OCI-LY3 (cell line): ENCODE data around the gene RLF.
"Not testable (repeated sequence)": the region's sequence is repeated elsewhere in the genome, so short reads cannot be mapped to it uniquely, and the experiment has no call there.

Experiments used
- H2AFZ ChIP-seq: fragments of 200-600, 300-600 bp; shearing (Covaris generic); 2 replicates; pipeline ENCODE4 v1.6.0; 2014; ENCODE audit warnings: antibody characterized with exemption, low read depth, low read length
- H3K27ac ChIP-seq: fragments of 200-600, 300-600 bp; sonication (generic); 2 replicates; pipeline ENCODE4 v1.5.1; 2014; ENCODE audit warnings: mild to moderate bottlenecking, low read length, moderate library complexity, mixed read lengths
- H3K27me3 ChIP-seq: fragments of 200-600, 300-600 bp; sonication (generic); 2 replicates; pipeline ENCODE4 v1.6.1; 2014; ENCODE audit warnings: low read depth, low read length, mixed read lengths
- H3K36me3 ChIP-seq: fragments of 200-600, 300-600 bp; sonication (generic); replicated peaks from 2 replicates; pipeline ENCODE3; 2014; ENCODE audit warnings: low read depth, low read length, mixed read lengths
- H3K4me1 ChIP-seq: fragments of 300-600, 200-600 bp; sonication (generic); 2 replicates; pipeline ENCODE4 v1.6.1; 2014; ENCODE audit warnings: low read length, mixed read lengths
- H3K4me2 ChIP-seq: fragments of 200-600, 300-600 bp; sonication (generic); 2 replicates; pipeline ENCODE4 v1.6.1; 2014; ENCODE audit warnings: low read length, mixed read lengths
- H3K4me3 ChIP-seq: fragments of 300-600, 200-600 bp; sonication (generic); 2 replicates; pipeline ENCODE4 v1.5.1; 2014; ENCODE audit warnings: antibody characterized with exemption, mild to moderate bottlenecking, low read length, moderate library complexity
- H3K79me2 ChIP-seq: fragments of 300-600, 200-600 bp; shearing (Covaris generic); 2 replicates; pipeline ENCODE4 v1.6.1; 2014; ENCODE audit warnings: mild to moderate bottlenecking, low read length, mixed read lengths
- H3K9ac ChIP-seq: fragments of 300-600, 200-600 bp; shearing (Covaris generic); 2 replicates; pipeline ENCODE4 v1.6.0; 2014; ENCODE audit warnings: mild to moderate bottlenecking, low read length, moderate library complexity
- H3K9me3 ChIP-seq: fragments of 200-600, 300-600 bp; shearing (Covaris generic); 2 replicates; pipeline ENCODE4 v1.6.1; 2014; ENCODE audit warnings: low read length, mixed read lengths; ENCODE audit not compliant: insufficient read depth
- H4K20me1 ChIP-seq: fragments of 200-600, 300-600 bp; sonication (generic); 2 replicates; pipeline ENCODE4 v1.6.1; 2016; ENCODE audit warnings: low read length, mixed read lengths; ENCODE audit not compliant: insufficient read depth
- CTCF ChIP-seq: fragments of 200-600, 300-600 bp; sonication (generic); IDR thresholded peaks from 2 replicates; pipeline ENCODE4 v1.5.1; 2014; ENCODE audit warnings: antibody characterized with exemption, low read length, low read depth
- EZH2phosphoT487 ChIP-seq: fragments of 200-600 bp; shearing (Covaris generic); IDR thresholded peaks from 2 replicates; pipeline ENCODE4 v1.6.1; 2018; ENCODE audit warnings: antibody characterized with exemption, mixed run types, low read depth

Gene RLF

GRCh38 chr1:40171036-40171435 lies 9.8 kb downstream of the RLF start:
- H3K79me2 ChIP-seq, result peaks cover 96% of the 10 kb centered on the region
- H3K36me3 ChIP-seq, result no peaks in the 10 kb centered on the region
- H2AFZ ChIP-seq, result no peak overlapping the region
- H3K27me3 ChIP-seq, result no peaks in the 10 kb centered on the region
- H3K9ac ChIP-seq, result no peak overlapping the region
- no peak overlapping the region for H3K4me2 ChIP-seq
- no peak for TF ChIP-seq EZH2phosphoT487
- TF ChIP-seq CTCF, result no peak
- no peaks in the 10 kb centered on the region for H3K4me1 ChIP-seq
- H3K9me3 ChIP-seq, result no peaks in the 10 kb centered on the region
- no peak overlapping the region for H3K4me3 ChIP-seq
- peaks cover 81% of the 10 kb centered on the region for H4K20me1 ChIP-seq
- no peak overlapping the region for H3K27ac ChIP-seq

GRCh38 chr1:40174788-40175187 lies 13.6 kb downstream of the RLF start:
- no peak for TF ChIP-seq CTCF
- no peak for TF ChIP-seq EZH2phosphoT487
- Histone ChIP-seq H2AFZ (no peak overlapping the region), H3K9ac (no peak overlapping the region), H3K27ac (no peak overlapping the region), H3K4me2 (no peak overlapping the region), H3K36me3 (no peaks in the 10 kb centered on the region), H3K4me1 (no peaks in the 10 kb centered on the region), H3K27me3 (no peaks in the 10 kb centered on the region), H3K79me2 (peaks cover 99% of the 10 kb centered on the region), H3K4me3 (no peak overlapping the region), H4K20me1 (peaks cover 88% of the 10 kb centered on the region), H3K9me3 (no peaks in the 10 kb centered on the region)

- H3K79me2 ChIP-seq, result peaks cover 98% of the 10 kb centered on the region
- H3K4me1 ChIP-seq, H3K36me3 ChIP-seq, H3K4me3 ChIP-seq, H3K4me2 ChIP-seq, H3K9ac ChIP-seq, H3K27ac ChIP-seq, H3K27me3 ChIP-seq, H2AFZ ChIP-seq, H3K9me3 ChIP-seq: not testable (repeated sequence)
- peaks cover 87% of the 10 kb centered on the region for H4K20me1 ChIP-seq
These were observed 15.8 kb downstream of the RLF start for GRCh38 chr1:40176989-40177388.

- Histone ChIP-seq H3K4me2 (no peak overlapping the region), H3K9me3 (no peaks in the 10 kb centered on the region), H3K79me2 (peaks cover 98% of the 10 kb centered on the region), H4K20me1 (peaks cover 88% of the 10 kb centered on the region), H3K4me3 (no peak overlapping the region), H3K36me3 (no peaks in the 10 kb centered on the region), H3K27ac (no peak overlapping the region), H3K9ac (no peak overlapping the region), H3K4me1 (peaks cover 9% of the 10 kb centered on the region), H2AFZ (no peak overlapping the region), H3K27me3 (no peaks in the 10 kb centered on the region)
- TF ChIP-seq CTCF (no peak), EZH2phosphoT487 (no peak)
These were observed 17.0 kb downstream of the RLF start for GRCh38 chr1:40178200-40178599.
